B cell (primary cell): Measurements from ENCODE around the gene RTBDN. TPM values are rescaled to one million over a fixed set of nuclear protein-coding genes. Genes with fewer than 3 reads are reported as not detected.

ENCODE experiments used
- ATAC-seq: fragments of 200-7000 bp; cut with Tn5 transposase; one replicate; pipeline ENCODE4 v1.10.0; 2021; ENCODE audit warnings: low read depth, mild to moderate bottlenecking, moderate number of reproducible peaks, moderate library complexity
- CTCF ChIA-PET: fragments of 350-600 bp; sonication (Branson Sonifier 250); formaldehyde crosslinking; loops from one replicate; lab custom pipeline; 2021; ENCODE audit warnings: antibody characterized with exemption, inconsistent platforms; lab: Charles Lee
- POLR2A ChIA-PET: fragments of 350-600 bp; sonication (Branson Sonifier 250); formaldehyde crosslinking; loops from one replicate; lab custom pipeline; 2021; ENCODE audit warnings: antibody characterized with exemption; lab: Charles Lee
- DNase-seq: peaks from one replicate; pipeline ENCODE4 v3.0.0; 2013
- H2AFZ ChIP-seq: 2 replicates; pipeline ENCODE4 v1.6.1; 2012; ENCODE audit warnings: mild to moderate bottlenecking, low read depth, low read length; ENCODE audit not compliant: insufficient read depth, poor library complexity, severe bottlenecking
- H3K27ac ChIP-seq, 2 donors: 1 replicate in 1 of 2; 2 replicates in 1 of 2; pipeline ENCODE4 v1.5.1; 2012 to 2013; ENCODE audit warnings: low read length in 2 of 2, mild to moderate bottlenecking in 2 of 2, moderate library complexity in 1 of 2
- H3K27me3 ChIP-seq, 4 experiments: fragments of 200-600 bp in 1 of 4; sonication (generic) in 1 of 4; replicated peaks in 1 of 4; 1 replicate in 2 of 4; 2 replicates in 2 of 4; pipeline versions ENCODE4 v1.6.1 to v1.7.0; 2013 to 2016; ENCODE audit warnings: low read length in 3 of 4, mild to moderate bottlenecking in 2 of 4, mixed read lengths in 1 of 4, moderate library complexity in 1 of 4; ENCODE audit not compliant: insufficient read depth in 4 of 4, control insufficient read depth in 3 of 4; ENCODE audit errors: control extremely low read depth in 1 of 4
- H3K36me3 ChIP-seq, 2 experiments: replicated peaks in 1 of 2; 1 replicate in 1 of 2; 2 replicates in 1 of 2; pipeline versions ENCODE4 v1.6.1 to v1.7.1; 2013; ENCODE audit warnings: low read length in 1 of 2; ENCODE audit not compliant: insufficient read depth in 2 of 2, control insufficient read depth in 1 of 2; ENCODE audit errors: control extremely low read depth in 1 of 2, extremely low read depth in 1 of 2
- H3K4me1 ChIP-seq, 2 donors: fragments of 200-600 bp in 1 of 2; sonication (generic) in 1 of 2; 1 replicate in 1 of 2; 2 replicates in 1 of 2; pipeline versions ENCODE4 v1.5.1 to v1.6.1; 2013 to 2017; ENCODE audit warnings: low read length in 2 of 2; ENCODE audit not compliant: control insufficient read depth in 2 of 2, insufficient read depth in 2 of 2
- H3K4me2 ChIP-seq: replicated peaks from 2 replicates; pipeline ENCODE3; 2012; ENCODE audit warnings: mild to moderate bottlenecking, low read depth, low read length; ENCODE audit not compliant: poor library complexity, severe bottlenecking
- H3K4me3 ChIP-seq, 5 experiments: fragments of 200-600 bp in 1 of 5; sonication (generic) in 1 of 5; 1 replicate in 3 of 5; 2 replicates in 2 of 5; pipeline versions ENCODE4 v1.5.1 to v1.7.0; 2011 to 2016; ENCODE audit warnings: low read length in 4 of 5, mild to moderate bottlenecking in 4 of 5, low read depth in 2 of 5, control low read depth in 1 of 5, moderate library complexity in 1 of 5; ENCODE audit not compliant: insufficient read depth in 1 of 5; ENCODE audit errors: control extremely low read depth in 1 of 5, extremely low read depth in 1 of 5
- H3K79me2 ChIP-seq: fragments of 200-600 bp; sonication (generic); one replicate; pipeline ENCODE4 v1.6.0; 2016; ENCODE audit warnings: low read length; ENCODE audit not compliant: control insufficient read depth, insufficient read depth
- H3K9ac ChIP-seq: fragments of 200-600 bp; sonication (generic); 2 replicates; pipeline ENCODE4 v1.6.1; 2017; ENCODE audit warnings: mild to moderate bottlenecking, low read length, moderate library complexity
- H3K9me3 ChIP-seq, 3 donors: one replicate each; pipeline versions ENCODE4 v1.6.1 to v1.7.1; 2013; ENCODE audit warnings: low read length in 2 of 3; ENCODE audit not compliant: control insufficient read depth in 2 of 3, insufficient read depth in 1 of 3; ENCODE audit errors: control extremely low read depth in 1 of 3
- H4K20me1 ChIP-seq: 2 replicates; pipeline ENCODE4 v1.6.0; 2012; ENCODE audit warnings: mild to moderate bottlenecking, low read length; ENCODE audit not compliant: insufficient read depth, control insufficient read depth, poor library complexity, severe bottlenecking
- H3K27ac Mint-ChIP-seq: one replicate; pipeline ENCODE4 v1.8.0; 2021; ENCODE audit warnings: mixed read lengths
- H3K27me3 Mint-ChIP-seq: one replicate; pipeline ENCODE4 v1.8.0; 2021; ENCODE audit warnings: mixed read lengths
- H3K4me1 Mint-ChIP-seq: one replicate; pipeline ENCODE4 v1.8.0; 2021; ENCODE audit warnings: mixed read lengths
- H3K4me3 Mint-ChIP-seq: one replicate; pipeline ENCODE4 v1.8.0; 2021; ENCODE audit warnings: mixed read lengths
- H3K9me3 Mint-ChIP-seq: one replicate; pipeline ENCODE4 v1.8.0; 2022; ENCODE audit warnings: mixed read lengths; ENCODE audit not compliant: insufficient read depth
- CTCF ChIP-seq: fragments of 200-600 bp; IDR thresholded peaks from one replicate; pipeline ENCODE4 v1.8.0; 2022; ENCODE audit warnings: antibody characterized with exemption, mild to moderate bottlenecking
- EZH2 ChIP-seq: IDR thresholded peaks from 2 replicates; pipeline ENCODE4 v1.6.1; 2012; ENCODE audit warnings: borderline replicate concordance, low read depth, mild to moderate bottlenecking, moderate library complexity, low read length; ENCODE audit not compliant: insufficient read depth, poor library complexity, severe bottlenecking
- WGBS: methylation state at CpG from one replicate; pipeline ENCODE4 v1.1.5; 2013; ENCODE audit warnings: missing lambda C conversion rate; ENCODE audit not compliant: insufficient coverage; 5-methylcytosine and 5-hydroxymethylcytosine counted together
- intact Hi-C: fragments of 100-400 bp; cut with micrococcal nuclease; formaldehyde crosslinking; loops from one replicate; pipeline ENCODE4 v1.10.0; 2022
- polyA plus RNA-seq: library from polyadenylated mRNA; depleted of rRNA; stranded (reverse); fragments of >200 nt; gene quantifications from 2 replicates; pipeline ENCODE4 v1.2.3, GENCODE V29; 2012
- total RNA-seq, 2 donors: library from RNA; stranded (reverse); fragments of 120-200 nt in 1 of 2; gene quantifications; 1 replicate in 1 of 2; 2 replicates in 1 of 2; pipeline versions ENCODE4 v1.2.3 to v1.2.4, GENCODE V29; 2013 to 2022

RTBDN gene
- total and polyA plus RNA-seq, 2 donors (not counting 1 experiment from before 2014, with no cell fraction given) = not detected

- ChIA-PET CTCF (interaction anchor here (0.5 to 5.0 kb wide), 5 partner anchors 8 to 188 kb away, joined by 3 to 65 read pairs (median 4); no protein-coding TSS in a partner anchor), POLR2A (interaction anchor here (0.6 to 4.5 kb wide), 6 partner anchors 11 to 1049 kb away, joined by 3 to 36 read pairs (median 4); partner anchors contain the start of gene FBXW9)
- H3K79me2 ChIP-seq = peaks cover 20% of the 10 kb centered on the region
- peaks cover 56 to 67% of the 10 kb centered on the region in 2 donors for H3K4me1 ChIP-seq
- H3K4me3 ChIP-seq = peak overlapping the region; percentile 38 to 99 (median 67)
- TF ChIP-seq EZH2 (no peak), CTCF (no peak)
- Mint-ChIP-seq H3K27me3 (no peaks in the 10 kb centered on the region), H3K27ac (peak overlapping the region; percentile 97), H3K9me3 (no peaks in the 10 kb centered on the region), H3K4me1 (peaks cover 33% of the 10 kb centered on the region), H3K4me3 (peak overlapping the region; percentile 92)
- H3K9ac ChIP-seq = peak overlapping the region; percentile 86
- H3K27ac ChIP-seq = peak overlapping the region; percentile 95 to 97
- peak overlapping the region; percentile 91 for H3K4me2 ChIP-seq
- ATAC-seq (no peak), DNase-seq (peak; percentile 90)
- intact Hi-C loops = loop anchor here (5.0 kb wide), 1 partner anchor 1206 kb away; no protein-coding TSS in a partner anchor
- H3K9me3 ChIP-seq = no peaks in the 10 kb centered on the region
- peaks cover 19% of the 10 kb centered on the region for H4K20me1 ChIP-seq
- H2AFZ ChIP-seq = no peak overlapping the region
- H3K27me3 ChIP-seq = no peaks in the 10 kb centered on the region
- 0% methylated on average over 5 of the region's 12 CpGs for WGBS
- peaks cover 0 to 4% of the 10 kb centered on the region in 2 experiments for H3K36me3 ChIP-seq
Measured at GRCh38 chr19:12788682-12789097, 45.7 kb downstream of the RTBDN start.

GRCh38 chr19:12788042-12788681, 46.2 kb downstream of the RTBDN start:
- Histone ChIP-seq H2AFZ (no peak overlapping the region), H4K20me1 (peaks cover 19% of the 10 kb centered on the region), H3K79me2 (peaks cover 19% of the 10 kb centered on the region), H3K4me3 (peak overlapping the region in 3 of 5 experiments; percentile 56 to 99 (median 81)), H3K36me3 (peaks cover 0 to 4% of the 10 kb centered on the region in 2 experiments), H3K4me2 (peak overlapping the region; percentile 91), H3K27ac (peak overlapping the region; percentile 95 to 97), H3K9ac (peak overlapping the region; percentile 86), H3K9me3 (no peaks in the 10 kb centered on the region), H3K27me3 (no peaks in the 10 kb centered on the region), H3K4me1 (peaks cover 62 to 72% of the 10 kb centered on the region in 2 donors)
- DNase-seq = no peak
- no peaks in the 10 kb centered on the region for H3K27me3 Mint-ChIP-seq
- intact Hi-C loops = loop anchor here (5.0 kb wide), 1 partner anchor 1206 kb away; no protein-coding TSS in a partner anchor
- H3K9me3 Mint-ChIP-seq = no peaks in the 10 kb centered on the region
- ATAC-seq = no peak
- peaks cover 38% of the 10 kb centered on the region for H3K4me1 Mint-ChIP-seq
- 67% methylated on average over 2 of the region's 4 CpGs for WGBS
- CTCF ChIA-PET = interaction anchor here (0.5 to 5.0 kb wide), 4 partner anchors 8 to 189 kb away, joined by 3 to 65 read pairs (median 16); no protein-coding TSS in a partner anchor
- H3K27ac Mint-ChIP-seq = peak overlapping the region; percentile 97
- POLR2A ChIA-PET = interaction anchor here (0.7 to 4.5 kb wide), 5 partner anchors 11 to 363 kb away, joined by 3 to 36 read pairs (median 5); partner anchors contain the start of gene FBXW9
- TF ChIP-seq CTCF = no peak
- TF ChIP-seq EZH2 = no peak
- peak overlapping the region; percentile 92 for H3K4me3 Mint-ChIP-seq
